Activated CD4-positive, alpha-beta T cell treated with anti-CD3 and anti-CD28 coated beads for 36 hours (primary cell): ENCODE measurements around the gene BATF2. TPM values are rescaled to one million over a fixed set of nuclear protein-coding genes. Genes with fewer than 3 reads are reported as not detected.

ENCODE experiments used
- ATAC-seq: fragments of 200-7000 bp; cut with Tn5 transposase; one replicate; pipeline ENCODE4 v1.10.0; 2021; ENCODE audit warnings: mild to moderate bottlenecking, moderate library complexity
- CTCF ChIA-PET: fragments of 350-600 bp; sonication (Branson Sonifier 250); formaldehyde crosslinking; loops from one replicate; lab custom pipeline; 2021; ENCODE audit warnings: antibody characterized with exemption; lab: Charles Lee
- POLR2A ChIA-PET: fragments of 350-600 bp; sonication (Branson Sonifier 250); formaldehyde crosslinking; loops from one replicate; lab custom pipeline; 2021; ENCODE audit warnings: antibody characterized with exemption, inconsistent platforms; lab: Charles Lee
- DNase-seq: peaks from one replicate; pipeline ENCODE4 v3.0.0-alpha.2; 2020
- H3K27ac Mint-ChIP-seq: one replicate; pipeline ENCODE4 v1.8.0; 2021; ENCODE audit warnings: mixed read lengths
- H3K27me3 Mint-ChIP-seq: one replicate; pipeline ENCODE4 v1.8.0; 2021; ENCODE audit warnings: mixed read lengths
- H3K36me3 Mint-ChIP-seq: one replicate; pipeline ENCODE4 v1.8.0; 2021; ENCODE audit warnings: low read depth, mixed read lengths
- H3K4me1 Mint-ChIP-seq: one replicate; pipeline ENCODE4 v1.8.0; 2021; ENCODE audit warnings: mixed read lengths
- H3K4me3 Mint-ChIP-seq: one replicate; pipeline ENCODE4 v1.8.0; 2021; ENCODE audit warnings: mild to moderate bottlenecking, moderate library complexity, mixed read lengths
- H3K9me3 Mint-ChIP-seq: one replicate; pipeline ENCODE4 v1.8.0; 2021; ENCODE audit warnings: low read depth, mixed read lengths
- intact Hi-C, 2 experiments: fragments of 100-400 bp; cut with DNase I in 1 of 2; cut with micrococcal nuclease in 1 of 2; formaldehyde crosslinking; loops; one replicate each; pipeline versions ENCODE4 v1.14.2 to v1.15.1; 2022 to 2024; cut with DNase I, micrococcal nuclease
- microRNA-seq: library from miRNA; unstranded; fragments of <30 nt; microRNA quantifications from one replicate; pipeline ENCODE4 v1.2.0, GENCODE V29; 2021; ENCODE audit warnings: borderline replicate concordance
- total RNA-seq, 2 experiments: library from RNA; stranded (reverse); gene quantifications; one replicate each; pipeline ENCODE4 v1.2.3, GENCODE V29; 2021

Gene BATF2
- total RNA-seq, 2 experiments from 2014 or later, result not detected

GRCh38 chr11:64969209-64969608, 27.6 kb downstream of the BATF2 start:
- intact Hi-C loops, result no loop called here
- H3K4me3 Mint-ChIP-seq, result no peak overlapping the region
- POLR2A ChIA-PET, result interaction anchor here (0.6 kb wide), 1 partner anchor 166 kb away, joined by 3 read pairs; no protein-coding TSS in a partner anchor
- ATAC-seq (peak; percentile 19), DNase-seq (no peak)
- no peaks in the 10 kb centered on the region for H3K36me3 Mint-ChIP-seq
- peaks cover 1% of the 10 kb centered on the region for H3K27me3 Mint-ChIP-seq
- no peaks in the 10 kb centered on the region for H3K9me3 Mint-ChIP-seq
- CTCF ChIA-PET, result interaction anchor here (0.7 kb wide), 2 partner anchors 39 to 98 kb away, joined by 3 to 5 read pairs; no protein-coding TSS in a partner anchor
- peak overlapping the region; percentile 76 for H3K27ac Mint-ChIP-seq
- H3K4me1 Mint-ChIP-seq, result peaks cover 45% of the 10 kb centered on the region

GRCh38 chr11:64967375-64967774, 29.4 kb downstream of the BATF2 start:
- Mint-ChIP-seq H3K27ac (peak overlapping the region; percentile 35), H3K9me3 (no peaks in the 10 kb centered on the region), H3K4me1 (peaks cover 45% of the 10 kb centered on the region), H3K27me3 (peaks cover 2% of the 10 kb centered on the region), H3K36me3 (no peaks in the 10 kb centered on the region), H3K4me3 (no peak overlapping the region)
- peak; percentile 40 for ATAC-seq
- intact Hi-C loops, result no loop called here
- ChIA-PET CTCF (interaction anchor here (0.6 to 2.1 kb wide), 4 partner anchors 13 to 119 kb away, joined by 3 to 6 read pairs (median 4); partner anchors contain the start of gene ARL2), POLR2A (interaction anchor here (0.7 kb wide), 2 partner anchors 9 to 115 kb away, joined by 3 read pairs; no protein-coding TSS in a partner anchor)
- peak; percentile 36 for DNase-seq

GRCh38 chr11:64963072-64963631, 33.6 kb downstream of the BATF2 start:
- ChIA-PET CTCF (interaction anchor here (0.7 to 1.4 kb wide), 3 partner anchors 115 to 460 kb away, joined by 3 to 5 read pairs (median 3); partner anchors contain the start of gene NEAT1), POLR2A (no interaction called here)
- ATAC-seq, result no peak

GRCh38 chr11:64960719-64961118, 36.1 kb downstream of the BATF2 start:
- DNase-seq, result no peak
- no peak for ATAC-seq
- intact Hi-C loops, result no loop called here
- POLR2A ChIA-PET, result no interaction called here
- Mint-ChIP-seq H3K4me1 (peaks cover 7% of the 10 kb centered on the region), H3K36me3 (no peaks in the 10 kb centered on the region), H3K4me3 (no peak overlapping the region), H3K27ac (no peak overlapping the region), H3K9me3 (no peaks in the 10 kb centered on the region), H3K27me3 (peaks cover 3% of the 10 kb centered on the region)
- CTCF ChIA-PET, result no interaction called here

More at GRCh38 chr11:64963072-64963631, 33.6 kb downstream of the BATF2 start:
- H3K4me1 Mint-ChIP-seq, result peaks cover 19% of the 10 kb centered on the region
- H3K36me3 Mint-ChIP-seq, result no peaks in the 10 kb centered on the region
- H3K27me3 Mint-ChIP-seq, result peaks cover 3% of the 10 kb centered on the region
- no peak overlapping the region for H3K27ac Mint-ChIP-seq
- H3K9me3 Mint-ChIP-seq, result no peaks in the 10 kb centered on the region
- no peak for DNase-seq
- H3K4me3 Mint-ChIP-seq, result no peak overlapping the region
- intact Hi-C loops, result no loop called here

GRCh38 chr11:64959498-64959897, 37.3 kb downstream of the BATF2 start:
- no peak overlapping the region for H3K27ac Mint-ChIP-seq
- CTCF ChIA-PET, result no interaction called here
- H3K4me3 Mint-ChIP-seq, result no peak overlapping the region
- ATAC-seq, result no peak
- H3K27me3 Mint-ChIP-seq, result peaks cover 3% of the 10 kb centered on the region
- H3K9me3 Mint-ChIP-seq, result no peaks in the 10 kb centered on the region
- H3K4me1 Mint-ChIP-seq, result no peaks in the 10 kb centered on the region
- no peaks in the 10 kb centered on the region for H3K36me3 Mint-ChIP-seq
- POLR2A ChIA-PET, result no interaction called here
- intact Hi-C loops, result no loop called here
- DNase-seq, result no peak

GRCh38 chr11:64954201-64954600, 42.6 kb downstream of the BATF2 start:
- Mint-ChIP-seq H3K4me1 (no peaks in the 10 kb centered on the region), H3K9me3 (no peaks in the 10 kb centered on the region), H3K27ac (no peak overlapping the region), H3K4me3 (no peak overlapping the region), H3K27me3 (peaks cover 7% of the 10 kb centered on the region), H3K36me3 (no peaks in the 10 kb centered on the region)
- ChIA-PET POLR2A (no interaction called here), CTCF (interaction anchor here (0.6 to 1.1 kb wide), 2 partner anchors 14 to 130 kb away, joined by 4 to 5 read pairs; no protein-coding TSS in a partner anchor)
- intact Hi-C loops, result no loop called here
- DNase-seq (no peak), ATAC-seq (no peak)

GRCh38 chr11:64951529-64951928, 45.2 kb downstream of the BATF2 start:
- CTCF ChIA-PET, result interaction anchor here (0.6 to 0.7 kb wide), 3 partner anchors 20 to 521 kb away, joined by 3 to 4 read pairs (median 3); partner anchors contain the start of gene MAJIN
- no peaks in the 10 kb centered on the region for H3K4me1 Mint-ChIP-seq

GRCh38 chr11:64947208-64947814, 49.5 kb downstream of the BATF2 start:
- ChIA-PET POLR2A (interaction anchor here (0.5 kb wide), 1 partner anchor 52 kb away, joined by 3 read pairs; no protein-coding TSS in a partner anchor), CTCF (no interaction called here)
- Mint-ChIP-seq H3K36me3 (no peaks in the 10 kb centered on the region), H3K27ac (no peak overlapping the region), H3K27me3 (peaks cover 3% of the 10 kb centered on the region), H3K4me3 (no peak overlapping the region), H3K9me3 (no peaks in the 10 kb centered on the region), H3K4me1 (no peaks in the 10 kb centered on the region)
- DNase-seq (no peak), ATAC-seq (no peak)
- intact Hi-C loops, result no loop called here

More at GRCh38 chr11:64951529-64951928, 45.2 kb downstream of the BATF2 start:
- no peak for ATAC-seq
- POLR2A ChIA-PET, result no interaction called here
- DNase-seq, result no peak
- Mint-ChIP-seq H3K4me3 (no peak overlapping the region), H3K27me3 (peaks cover 7% of the 10 kb centered on the region), H3K9me3 (no peaks in the 10 kb centered on the region), H3K36me3 (no peaks in the 10 kb centered on the region), H3K27ac (no peak overlapping the region)
- intact Hi-C loops, result no loop called here

Small RNAs within 50 kb of the gene (microRNA-seq; reads per million reads assigned to microRNA genes)
- gene MIR6879, result not detected

Other genes with a start within 250 kb of the BATF2 start
- 1 to 10 TPM in 1 of 2 experiments, under 1 TPM in 1; 0.87 to 1.5 TPM for gene PYGM, start 237.0 kb downstream of the BATF2 start, total RNA-seq
- 100 to 1,000 TPM; 318 to 362 TPM for gene SF1, start 218.4 kb downstream of the BATF2 start, total RNA-seq
- 10 to 100 TPM; 54.0 to 57.3 TPM for gene MAP4K2, start 193.8 kb downstream of the BATF2 start, total RNA-seq
- 10 to 100 TPM; 34.8 to 38.5 TPM for gene MEN1, start 186.4 kb downstream of the BATF2 start, total RNA-seq
- gene CDC42BPG, start 152.3 kb downstream of the BATF2 start, total RNA-seq, result under 1 TPM; 0.28 to 0.39 TPM
- 10 to 100 TPM; 71.0 to 73.6 TPM for gene EHD1, start 118.3 kb downstream of the BATF2 start, total RNA-seq
- 10 to 100 TPM; 15.8 to 16.7 TPM for gene ATG2A, start 79.8 kb downstream of the BATF2 start, total RNA-seq
- gene PPP2R5B, start 72.3 kb downstream of the BATF2 start, total RNA-seq, result 10 to 100 TPM; 13.2 to 13.5 TPM
- under 1 TPM in 1 of 2 experiments, not detected in 1; 0.34 TPM for gene GPHA2, start 61.1 kb downstream of the BATF2 start, total RNA-seq
- gene MAJIN, start 24.9 kb downstream of the BATF2 start, total RNA-seq, result 1 to 10 TPM; 1.2 to 1.6 TPM
- gene ARL2, start 17.2 kb upstream of the BATF2 start, total RNA-seq, result 100 to 1,000 TPM in 1 of 2 experiments, 10 to 100 TPM in 1; 89.6 to 109 TPM
- gene SNX15, start 30.5 kb upstream of the BATF2 start, total RNA-seq, result 10 to 100 TPM; 12.1 to 14.2 TPM
- 10 to 100 TPM; 10.5 to 12.1 TPM for gene SAC3D1, start 44.2 kb upstream of the BATF2 start, total RNA-seq
- gene NAALADL1, start 61.6 kb upstream of the BATF2 start, total RNA-seq, result 10 to 100 TPM; 11.7 to 13.6 TPM
- gene CDCA5, start 87.1 kb upstream of the BATF2 start, total RNA-seq, result 100 to 1,000 TPM; 111 to 119 TPM
- gene ZFPL1, start 87.3 kb upstream of the BATF2 start, total RNA-seq, result 10 to 100 TPM; 24.2 to 31.8 TPM
- 100 to 1,000 TPM in 1 of 2 experiments, 10 to 100 TPM in 1; 94.3 to 123 TPM for gene VPS51, start 99.2 kb upstream of the BATF2 start, total RNA-seq
- 10 to 100 TPM; 17.4 to 18.1 TPM for gene TM7SF2, start 114.9 kb upstream of the BATF2 start, total RNA-seq
- 1 to 10 TPM; 7.1 to 9.7 TPM for gene ZNHIT2, start 120.7 kb upstream of the BATF2 start, total RNA-seq
- gene FAU, start 125.2 kb upstream of the BATF2 start, total RNA-seq, result 1,000 to 10,000 TPM; 1,125 to 1,182 TPM
- gene MRPL49, start 125.3 kb upstream of the BATF2 start, total RNA-seq, result 10 to 100 TPM; 58.5 to 62.5 TPM
- 10 to 100 TPM; 24.3 to 31.1 TPM for gene SYVN1, start 137.5 kb upstream of the BATF2 start, total RNA-seq
- not detected for gene SPDYC, start 173.3 kb upstream of the BATF2 start, total RNA-seq
- gene CAPN1, start 185.0 kb upstream of the BATF2 start, total RNA-seq, result 100 to 1,000 TPM; 103 to 125 TPM